HCT116 (cell line): ENCODE data around the gene TMTC2. TPM values are rescaled to one million over a fixed set of nuclear protein-coding genes. Genes with fewer than 3 reads are reported as not detected.

Source experiments
- ATAC-seq: fragments of 200-7000 bp; cut with Tn5 transposase; 2 replicates; pipeline ENCODE4 v1.9.1; 2020; ENCODE audit warnings: mild to moderate bottlenecking, moderate library complexity
- BruUV-seq: library from RNA; stranded (reverse); fragments of 400-500 nt; replicated peaks from 2 replicates; lab custom pipeline; 2021; lab: Mats Ljungman, UMichigan
- CTCF ChIA-PET: fragments of 300-600 bp; sonication (Branson Sonifier 250); formaldehyde crosslinking; loops from one replicate; lab custom pipeline; 2021; ENCODE audit warnings: antibody characterized with exemption; lab: Charles Lee
- POLR2A ChIA-PET: fragments of 300-600, 350-600 bp; sonication (Branson Sonifier 250); formaldehyde crosslinking; loops from one replicate; lab custom pipeline; 2021; ENCODE audit warnings: antibody characterized with exemption; lab: Charles Lee
- RAD21 ChIA-PET, 2 experiments: fragments of 300-600 bp; sonication (Branson Sonifier 250); formaldehyde crosslinking; loops; one replicate each; lab custom pipeline; 2023; ENCODE audit warnings: low total read pairs in 2 of 2; ENCODE audit not compliant: uncharacterized antibody in 2 of 2, unreplicated experiment in 2 of 2, low non-redundant PET in 1 of 2; lab: Charles Lee
- DNase-seq: peaks from one replicate; pipeline ENCODE4 v3.0.0-alpha.2; 2010; ENCODE audit warnings: low read depth, low spot score
- H2AFZ ChIP-seq: fragments of 200-600 bp; shearing (Covaris generic), sonication (generic); 2 replicates; pipeline ENCODE4 v1.6.1; 2017; ENCODE audit warnings: low read depth, mixed run types, mixed read lengths, antibody characterized with exemption, low read length; ENCODE audit not compliant: poor library complexity, severe bottlenecking
- H3K27ac ChIP-seq: 2 replicates; pipeline ENCODE4 v1.5.1; 2012; ENCODE audit warnings: low read depth, low read length
- H3K27me3 ChIP-seq: fragments of 200-600 bp; sonication (generic); 2 replicates; pipeline ENCODE4 v1.6.1; 2016; ENCODE audit warnings: mixed run types, low read length, mixed read lengths; ENCODE audit not compliant: insufficient read depth
- H3K36me3 ChIP-seq, 2 experiments: fragments of 200-500 bp in 1 of 2; fragments of 200-600 bp in 1 of 2; sonication (Bioruptor generic) in 1 of 2; sonication (generic) in 1 of 2; 2 replicates each; pipeline versions ENCODE4 v1.5.1 to v1.6.1; 2014 to 2016; ENCODE audit warnings: low read length in 2 of 2, inconsistent platforms in 1 of 2, mixed read lengths in 1 of 2, mixed run types in 1 of 2; ENCODE audit not compliant: insufficient read depth in 2 of 2, control insufficient read depth in 1 of 2
- H3K4me1 ChIP-seq, 2 experiments: fragments of 200-600 bp in 1 of 2; sonication (generic) in 1 of 2; 2 replicates each; pipeline versions ENCODE4 v1.5.1 to v1.6.1; 2012 to 2017; ENCODE audit warnings: low read length in 2 of 2, inconsistent platforms in 1 of 2, mild to moderate bottlenecking in 1 of 2, mixed read lengths in 1 of 2, mixed run types in 1 of 2, moderate library complexity in 1 of 2; ENCODE audit not compliant: insufficient read depth in 2 of 2, control insufficient read depth in 1 of 2
- H3K4me2 ChIP-seq: fragments of 200-600 bp; sonication (generic); 2 replicates; pipeline ENCODE4 v1.6.1; 2017; ENCODE audit warnings: mixed run types, low read length, mixed read lengths
- H3K4me3 ChIP-seq, 2 experiments: fragments of 200-600 bp in 1 of 2; sonication (generic) in 1 of 2; replicated peaks in 1 of 2; 2 replicates each; pipeline ENCODE4 v1.5.1; 2011 to 2016; ENCODE audit warnings: low read length in 2 of 2, control low read depth in 1 of 2, low read depth in 1 of 2, mild to moderate bottlenecking in 1 of 2, mixed read lengths in 1 of 2, mixed run types in 1 of 2
- H3K79me2 ChIP-seq: fragments of 200-600 bp; sonication (generic); 2 replicates; pipeline ENCODE4 v1.6.1; 2017; ENCODE audit warnings: mild to moderate bottlenecking, mixed run types, low read length, moderate library complexity, mixed read lengths; ENCODE audit not compliant: insufficient read depth
- H3K9ac ChIP-seq: fragments of 200-600 bp; sonication (generic); 2 replicates; pipeline ENCODE4 v1.6.1; 2016; ENCODE audit warnings: low read length, mixed read lengths
- H3K9me2 ChIP-seq: fragments of 200-600 bp; sonication (generic), shearing (Covaris generic); 2 replicates; pipeline ENCODE4 v1.6.1; 2017; ENCODE audit warnings: mixed run types, mild to moderate bottlenecking, moderate library complexity; ENCODE audit not compliant: insufficient read depth
- H3K9me3 ChIP-seq, 2 experiments: fragments of 200-500 bp in 1 of 2; fragments of 200-600 bp in 1 of 2; sonication (Bioruptor generic) in 1 of 2; sonication (generic) in 1 of 2; 2 replicates each; pipeline ENCODE4 v1.6.1; 2014 to 2017; ENCODE audit warnings: low read length in 2 of 2, mixed read lengths in 2 of 2, inconsistent platforms in 1 of 2, low read depth in 1 of 2, mild to moderate bottlenecking in 1 of 2, mixed run types in 1 of 2, moderate library complexity in 1 of 2; ENCODE audit not compliant: control insufficient read depth in 1 of 2, insufficient read depth in 1 of 2
- H4K20me1 ChIP-seq: fragments of 200-600 bp; sonication (generic), shearing (Covaris generic); 2 replicates; pipeline ENCODE4 v1.6.1; 2017; ENCODE audit warnings: mixed run types, mild to moderate bottlenecking, moderate library complexity; ENCODE audit not compliant: insufficient read depth
- CBX3 ChIP-seq: IDR thresholded peaks from 2 replicates; pipeline ENCODE4 v1.6.1; 2012; ENCODE audit warnings: low read depth
- CEBPB ChIP-seq: IDR thresholded peaks from 2 replicates; pipeline ENCODE4 v1.6.1; 2012; ENCODE audit warnings: low read depth
- EGR1 ChIP-seq: IDR thresholded peaks from 2 replicates; pipeline ENCODE4 v1.6.1; 2012; ENCODE audit warnings: low read depth
- FOSL1 ChIP-seq: IDR thresholded peaks from 2 replicates; pipeline ENCODE4 v1.6.1; 2012; ENCODE audit warnings: low read depth
- JUND ChIP-seq: IDR thresholded peaks from 2 replicates; pipeline ENCODE4 v1.6.1; 2012
- POLR2A ChIP-seq: IDR thresholded peaks from 2 replicates; pipeline ENCODE4 v1.7.0; 2011; ENCODE audit warnings: borderline replicate concordance; ENCODE audit not compliant: insufficient read depth, insufficient read length; ENCODE audit errors: extremely low read depth
- POLR2AphosphoS5 ChIP-seq: IDR thresholded peaks from 2 replicates; pipeline ENCODE4 v1.6.1; 2011; ENCODE audit warnings: mild to moderate bottlenecking, low read depth, low read length, moderate library complexity
- RAD21 ChIP-seq: IDR thresholded peaks from 2 replicates; pipeline ENCODE4 v1.6.1; 2012; ENCODE audit warnings: low read depth, mild to moderate bottlenecking
- SP1 ChIP-seq: IDR thresholded peaks from 2 replicates; pipeline ENCODE4 v1.6.1; 2012; ENCODE audit warnings: low read depth
- SRF ChIP-seq: IDR thresholded peaks from 2 replicates; pipeline ENCODE4 v1.6.1; 2012; ENCODE audit warnings: low read depth
- TCF7L2 ChIP-seq: IDR thresholded peaks from 2 replicates; pipeline ENCODE4 v1.7.0; 2011; ENCODE audit warnings: borderline replicate concordance, inconsistent platforms; ENCODE audit not compliant: insufficient read depth, insufficient read length; ENCODE audit errors: extremely low read depth
- YY1 ChIP-seq: IDR thresholded peaks from 2 replicates; pipeline ENCODE4 v1.6.1; 2011; ENCODE audit warnings: low read length, low read depth, moderate library complexity, mild to moderate bottlenecking; ENCODE audit not compliant: insufficient replicate concordance; ENCODE audit errors: extremely low read depth
- ZNF274 ChIP-seq: fragments of 200-500 bp; sonication (Bioruptor generic); IDR thresholded peaks from 2 replicates; pipeline ENCODE4 v1.6.1; 2014; ENCODE audit warnings: mild to moderate bottlenecking, low read depth, low read length, inconsistent platforms
- intact Hi-C: fragments of 100-400 bp; cut with micrococcal nuclease; formaldehyde crosslinking; loops from 2 replicates; pipeline ENCODE4 v1.10.0; 2022
- total RNA-seq: library from RNA; stranded (reverse); gene quantifications from one replicate; pipeline ENCODE4 v1.2.1, GENCODE V29; 2021; ENCODE audit not compliant: unreplicated experiment
- TF ChIP-seq, protein P1 (sequence below): IDR thresholded peaks from 2 replicates; pipeline ENCODE4 v1.6.1; 2012; ENCODE audit warnings: low read depth
- TF ChIP-seq, protein P2 (sequence below), 3 experiments: fragments of 200-600 bp in 1 of 3; sonication (generic) in 1 of 3; IDR thresholded peaks in 2 of 3; conservative IDR thresholded peaks in 1 of 3; 2 replicates each; pipeline ENCODE4 v1.5.1; 2012 to 2017; ENCODE audit warnings: low read depth in 2 of 3, low read length in 2 of 3, antibody characterized with exemption in 1 of 3, borderline replicate concordance in 1 of 3, control low read depth in 1 of 3, mild to moderate bottlenecking in 1 of 3, mixed read lengths in 1 of 3, mixed run types in 1 of 3, moderate library complexity in 1 of 3; ENCODE audit not compliant: insufficient read depth in 1 of 3
- TF ChIP-seq, protein P3 (sequence below): IDR thresholded peaks from 2 replicates; pipeline ENCODE4 v1.6.1; 2012
- TF ChIP-seq, protein P4 (sequence below): IDR thresholded peaks from 2 replicates; pipeline ENCODE4 v1.6.1; 2012

TMTC2 gene
- total RNA-seq, 1 experiment from 2014 or later = 11.5 TPM

DNA sequence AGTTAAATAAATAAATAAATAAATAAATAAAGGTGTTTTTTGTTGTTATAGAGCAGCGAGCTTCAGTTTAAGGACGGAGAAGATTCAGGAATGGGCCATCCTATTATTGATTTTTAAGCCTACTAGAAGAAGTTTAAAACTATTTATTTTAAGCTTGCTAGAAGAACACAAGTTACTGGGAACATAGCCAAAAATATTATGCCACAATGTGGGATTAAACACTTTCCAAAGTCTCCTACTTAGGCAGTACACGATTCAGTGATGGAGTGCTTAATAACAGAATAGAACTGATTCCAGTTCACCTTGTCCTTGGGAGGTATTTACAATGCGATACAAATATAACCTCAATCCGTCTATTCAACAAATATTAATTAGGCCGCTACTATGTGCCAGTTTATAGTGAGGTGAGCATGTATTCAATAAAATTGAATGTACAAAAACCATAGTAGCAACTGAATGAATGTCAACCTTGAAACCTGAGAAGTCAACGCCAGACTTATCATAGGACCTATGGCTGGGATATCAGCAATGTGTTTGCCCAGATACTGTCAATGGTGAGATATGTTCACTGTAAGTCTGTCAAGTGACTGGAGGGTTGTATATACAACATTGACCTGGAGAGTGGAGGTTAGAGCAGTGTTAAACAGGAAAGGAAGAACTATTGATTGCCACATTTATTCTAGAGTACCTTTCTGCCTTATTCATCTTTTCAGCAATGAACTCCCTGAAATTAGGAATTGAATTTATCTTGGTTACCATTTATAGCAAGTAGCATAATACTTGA is 486.4 kb downstream of the TMTC2 start:
- no peak for ATAC-seq
- CTCF ChIA-PET = no interaction called here

More for the DNA sequence above, 486.4 kb downstream of the TMTC2 start:
- Histone ChIP-seq H3K27ac (no peak overlapping the region), H3K4me3 (no peak overlapping the region), H4K20me1 (no peaks in the 10 kb centered on the region), H3K4me2 (no peak overlapping the region), H3K27me3 (no peaks in the 10 kb centered on the region), H2AFZ (no peak overlapping the region), H3K36me3 (no peaks in the 10 kb centered on the region), H3K4me1 (no peaks in the 10 kb centered on the region), H3K9me3 (no peaks in the 10 kb centered on the region), H3K9me2 (no peaks in the 10 kb centered on the region), H3K9ac (no peak overlapping the region), H3K79me2 (no peaks in the 10 kb centered on the region)
- TF ChIP-seq FOSL1 = no peak
- no peak for TF ChIP-seq JUND
- no peak for TF ChIP-seq ZNF274
- no peak for TF ChIP-seq TCF7L2
- TF ChIP-seq, protein P1, sequence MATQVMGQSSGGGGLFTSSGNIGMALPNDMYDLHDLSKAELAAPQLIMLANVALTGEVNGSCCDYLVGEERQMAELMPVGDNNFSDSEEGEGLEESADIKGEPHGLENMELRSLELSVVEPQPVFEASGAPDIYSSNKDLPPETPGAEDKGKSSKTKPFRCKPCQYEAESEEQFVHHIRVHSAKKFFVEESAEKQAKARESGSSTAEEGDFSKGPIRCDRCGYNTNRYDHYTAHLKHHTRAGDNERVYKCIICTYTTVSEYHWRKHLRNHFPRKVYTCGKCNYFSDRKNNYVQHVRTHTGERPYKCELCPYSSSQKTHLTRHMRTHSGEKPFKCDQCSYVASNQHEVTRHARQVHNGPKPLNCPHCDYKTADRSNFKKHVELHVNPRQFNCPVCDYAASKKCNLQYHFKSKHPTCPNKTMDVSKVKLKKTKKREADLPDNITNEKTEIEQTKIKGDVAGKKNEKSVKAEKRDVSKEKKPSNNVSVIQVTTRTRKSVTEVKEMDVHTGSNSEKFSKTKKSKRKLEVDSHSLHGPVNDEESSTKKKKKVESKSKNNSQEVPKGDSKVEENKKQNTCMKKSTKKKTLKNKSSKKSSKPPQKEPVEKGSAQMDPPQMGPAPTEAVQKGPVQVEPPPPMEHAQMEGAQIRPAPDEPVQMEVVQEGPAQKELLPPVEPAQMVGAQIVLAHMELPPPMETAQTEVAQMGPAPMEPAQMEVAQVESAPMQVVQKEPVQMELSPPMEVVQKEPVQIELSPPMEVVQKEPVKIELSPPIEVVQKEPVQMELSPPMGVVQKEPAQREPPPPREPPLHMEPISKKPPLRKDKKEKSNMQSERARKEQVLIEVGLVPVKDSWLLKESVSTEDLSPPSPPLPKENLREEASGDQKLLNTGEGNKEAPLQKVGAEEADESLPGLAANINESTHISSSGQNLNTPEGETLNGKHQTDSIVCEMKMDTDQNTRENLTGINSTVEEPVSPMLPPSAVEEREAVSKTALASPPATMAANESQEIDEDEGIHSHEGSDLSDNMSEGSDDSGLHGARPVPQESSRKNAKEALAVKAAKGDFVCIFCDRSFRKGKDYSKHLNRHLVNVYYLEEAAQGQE = no peak
- no peak for TF ChIP-seq RAD21
- TF ChIP-seq CEBPB = no peak
- TF ChIP-seq, protein P2, sequence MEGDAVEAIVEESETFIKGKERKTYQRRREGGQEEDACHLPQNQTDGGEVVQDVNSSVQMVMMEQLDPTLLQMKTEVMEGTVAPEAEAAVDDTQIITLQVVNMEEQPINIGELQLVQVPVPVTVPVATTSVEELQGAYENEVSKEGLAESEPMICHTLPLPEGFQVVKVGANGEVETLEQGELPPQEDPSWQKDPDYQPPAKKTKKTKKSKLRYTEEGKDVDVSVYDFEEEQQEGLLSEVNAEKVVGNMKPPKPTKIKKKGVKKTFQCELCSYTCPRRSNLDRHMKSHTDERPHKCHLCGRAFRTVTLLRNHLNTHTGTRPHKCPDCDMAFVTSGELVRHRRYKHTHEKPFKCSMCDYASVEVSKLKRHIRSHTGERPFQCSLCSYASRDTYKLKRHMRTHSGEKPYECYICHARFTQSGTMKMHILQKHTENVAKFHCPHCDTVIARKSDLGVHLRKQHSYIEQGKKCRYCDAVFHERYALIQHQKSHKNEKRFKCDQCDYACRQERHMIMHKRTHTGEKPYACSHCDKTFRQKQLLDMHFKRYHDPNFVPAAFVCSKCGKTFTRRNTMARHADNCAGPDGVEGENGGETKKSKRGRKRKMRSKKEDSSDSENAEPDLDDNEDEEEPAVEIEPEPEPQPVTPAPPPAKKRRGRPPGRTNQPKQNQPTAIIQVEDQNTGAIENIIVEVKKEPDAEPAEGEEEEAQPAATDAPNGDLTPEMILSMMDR (IDR thresholded peaks at IDR 0.05 in 2 of 3, conservative IDR thresholded peaks at IDR 0.05 in 1 of 3; ENCODE audit: borderline replicate concordance in 1 of 3, insufficient read depth in 1 of 3, low read depth in 2 of 3, low read length in 2 of 3) = no peak
- no peak for TF ChIP-seq SRF
- TF ChIP-seq, protein P3, sequence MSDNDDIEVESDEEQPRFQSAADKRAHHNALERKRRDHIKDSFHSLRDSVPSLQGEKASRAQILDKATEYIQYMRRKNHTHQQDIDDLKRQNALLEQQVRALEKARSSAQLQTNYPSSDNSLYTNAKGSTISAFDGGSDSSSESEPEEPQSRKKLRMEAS = no peak
- TF ChIP-seq POLR2A = no peak
- no peak for TF ChIP-seq SP1
- no peak for TF ChIP-seq CBX3
- TF ChIP-seq, protein P4, sequence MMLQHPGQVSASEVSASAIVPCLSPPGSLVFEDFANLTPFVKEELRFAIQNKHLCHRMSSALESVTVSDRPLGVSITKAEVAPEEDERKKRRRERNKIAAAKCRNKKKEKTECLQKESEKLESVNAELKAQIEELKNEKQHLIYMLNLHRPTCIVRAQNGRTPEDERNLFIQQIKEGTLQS = no peak
- TF ChIP-seq POLR2AphosphoS5 = no peak
- TF ChIP-seq YY1 = no peak
- no peak for TF ChIP-seq EGR1
- intact Hi-C loops = no loop called here
- RAD21 ChIA-PET = no interaction called here
- POLR2A ChIA-PET = no interaction called here
- no TSS peak for BruUV-seq
- DNase-seq = no peak
